SIG-M5 treated with dmso at 0.1 percent for 504 hours (cell line): ENCODE data around the gene CAPN2.
"Not testable (repeated sequence)": the region's sequence is repeated elsewhere in the genome, so short reads cannot be mapped to it uniquely, and the experiment has no call there.

Experiments used
- DNase-seq: peaks from one replicate; lab custom pipeline; 2025; ENCODE audit not compliant: unreplicated experiment; lab: John Stamatoyannopoulos, UW

The CAPN2 gene

GRCh38 chr1:223784541-223784940 lies 72.2 kb downstream of the CAPN2 start:
- DNase-seq = no peak

- no peak for DNase-seq
Measured at GRCh38 chr1:223785808-223786207, 73.5 kb downstream of the CAPN2 start.

- DNase-seq = no peak
Measured at GRCh38 chr1:223788746-223789415, 76.5 kb downstream of the CAPN2 start.

GRCh38 chr1:223792046-223792445 lies 79.7 kb downstream of the CAPN2 start:
- DNase-seq = no peak

- DNase-seq = no peak
Measured at GRCh38 chr1:223793716-223794115, 81.4 kb downstream of the CAPN2 start.

GRCh38 chr1:223794136-223794880 lies 82.0 kb downstream of the CAPN2 start:
- DNase-seq = no peak

- no peak for DNase-seq
Measured at GRCh38 chr1:223796210-223796609, 83.9 kb downstream of the CAPN2 start.

- no peak for DNase-seq
Measured at GRCh38 chr1:223802032-223802431, 89.7 kb downstream of the CAPN2 start.

- no peak for DNase-seq
Measured at GRCh38 chr1:223802602-223803001, 90.3 kb downstream of the CAPN2 start.

- DNase-seq = no peak
Measured at GRCh38 chr1:223803211-223803610, 90.9 kb downstream of the CAPN2 start.

GRCh38 chr1:223809905-223810304 lies 97.6 kb downstream of the CAPN2 start:
- DNase-seq = not testable (repeated sequence)

GRCh38 chr1:223810586-223810985 lies 98.2 kb downstream of the CAPN2 start:
- no peak for DNase-seq

GRCh38 chr1:223811634-223812101 lies 99.3 kb downstream of the CAPN2 start:
- peak; percentile 22 for DNase-seq

GRCh38 chr1:223813645-223814044 lies 101.3 kb downstream of the CAPN2 start:
- no peak for DNase-seq

- DNase-seq = no peak
Measured at GRCh38 chr1:223815020-223815853, 102.9 kb downstream of the CAPN2 start.

GRCh38 chr1:223815865-223816264 lies 103.5 kb downstream of the CAPN2 start:
- no peak for DNase-seq

GRCh38 chr1:223817265-223817664 lies 104.9 kb downstream of the CAPN2 start:
- DNase-seq = not testable (repeated sequence)

- no peak for DNase-seq
Measured at GRCh38 chr1:223819730-223820514, 107.6 kb downstream of the CAPN2 start.

- DNase-seq = no peak
Measured at GRCh38 chr1:223820515-223820858, 108.1 kb downstream of the CAPN2 start.

- DNase-seq = no peak
Measured at GRCh38 chr1:223820971-223821370, 108.6 kb downstream of the CAPN2 start.

GRCh38 chr1:223824287-223824686 lies 111.9 kb downstream of the CAPN2 start:
- no peak for DNase-seq
